NCI-H1417 treated with DMSO at 0.1 percent for 48 hours (cell line): ENCODE data around the gene LNPK.
"Not testable (repeated sequence)": the region's sequence is repeated elsewhere in the genome, so short reads cannot be mapped to it uniquely, and the experiment has no call there.

Experiments used
- DNase-seq: peaks from one replicate; lab custom pipeline; 2025; lab: John Stamatoyannopoulos, UW

Gene LNPK

GRCh38 chr2:176001916-176002687 is at the start of gene LNPK:
TSS of gene LNPK (minus strand) at chr2:176002267. CDS start at chr2:175995584, 6,683 bp downstream.
- peak; percentile 81 for DNase-seq

DNA sequence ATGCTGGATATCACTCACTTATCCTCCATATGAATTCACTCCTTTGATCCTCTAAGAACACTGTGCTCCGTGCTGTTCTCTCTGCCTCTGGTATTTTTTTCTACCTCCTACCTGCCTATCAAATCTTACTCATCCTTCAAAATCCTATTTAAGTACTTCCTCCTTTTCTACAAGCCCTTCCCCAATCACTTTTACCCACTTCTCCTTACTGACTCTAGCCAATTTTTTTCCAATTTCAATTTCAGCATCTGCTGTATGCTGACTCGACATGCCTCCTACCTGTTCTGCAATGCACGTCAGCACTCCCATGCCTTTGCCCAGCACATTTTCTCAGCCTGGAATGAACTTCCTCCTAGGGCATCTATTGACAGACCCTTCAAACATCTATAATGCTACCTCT is 37.3 kb upstream of the LNPK start:
- DNase-seq, result no peak

DNA sequence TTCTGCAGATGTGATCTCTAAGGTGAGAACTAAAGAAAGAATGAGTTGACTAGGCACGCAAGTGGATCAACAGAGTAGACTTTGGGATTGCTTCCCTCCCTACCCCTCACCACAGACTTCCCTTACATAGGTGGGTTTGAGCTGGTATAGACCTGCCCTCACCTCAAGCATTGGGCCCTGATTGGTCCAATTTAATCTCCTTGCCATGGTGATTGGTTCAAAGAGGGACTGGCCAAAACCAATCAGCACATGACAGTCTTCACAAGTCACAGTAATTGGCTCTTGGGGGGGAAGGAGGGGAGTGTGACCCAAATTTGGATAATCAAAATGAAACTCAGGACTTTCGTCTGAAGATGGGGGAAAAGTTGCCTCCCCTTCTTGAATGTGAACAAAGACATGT is 36.6 kb upstream of the LNPK start:
- no peak for DNase-seq

DNA sequence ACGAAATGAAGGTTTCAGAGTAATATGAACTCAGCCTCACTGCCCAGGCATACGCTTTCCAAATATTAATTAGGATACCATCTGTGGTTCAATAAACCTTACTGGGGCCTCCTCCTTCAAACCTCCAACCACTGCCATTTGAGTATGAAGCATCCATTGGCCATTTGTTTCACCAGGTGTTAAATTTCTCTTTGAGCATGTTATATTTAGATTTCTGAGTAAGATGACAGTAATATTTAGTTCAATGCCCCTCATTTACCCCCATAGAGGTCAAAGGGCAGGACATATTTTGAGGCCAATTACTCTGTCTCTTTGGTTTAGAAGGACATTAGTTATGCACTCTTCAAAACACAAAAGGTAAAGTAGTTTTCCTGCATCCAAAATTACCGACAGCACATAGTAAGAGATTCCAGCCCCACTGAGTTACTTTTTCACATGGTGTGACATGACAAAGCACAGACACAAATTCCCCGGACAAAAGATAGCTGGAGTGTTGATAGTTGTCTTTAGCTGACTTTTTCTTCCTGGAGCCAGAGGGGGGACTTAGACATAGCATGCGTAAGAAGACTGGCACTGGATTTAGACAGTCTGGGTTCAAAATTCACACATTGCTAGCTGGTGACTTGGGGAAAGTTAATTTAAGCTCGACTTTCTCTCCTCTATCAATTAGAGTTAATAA is 33.1 kb upstream of the LNPK start:
- no peak for DNase-seq

- no peak for DNase-seq
Measured at GRCh38 chr2:176027806-176028205, 25.7 kb upstream of the LNPK start.

GRCh38 chr2:176025932-176026331 is 23.9 kb upstream of the LNPK start:
- DNase-seq, result no peak

DNA sequence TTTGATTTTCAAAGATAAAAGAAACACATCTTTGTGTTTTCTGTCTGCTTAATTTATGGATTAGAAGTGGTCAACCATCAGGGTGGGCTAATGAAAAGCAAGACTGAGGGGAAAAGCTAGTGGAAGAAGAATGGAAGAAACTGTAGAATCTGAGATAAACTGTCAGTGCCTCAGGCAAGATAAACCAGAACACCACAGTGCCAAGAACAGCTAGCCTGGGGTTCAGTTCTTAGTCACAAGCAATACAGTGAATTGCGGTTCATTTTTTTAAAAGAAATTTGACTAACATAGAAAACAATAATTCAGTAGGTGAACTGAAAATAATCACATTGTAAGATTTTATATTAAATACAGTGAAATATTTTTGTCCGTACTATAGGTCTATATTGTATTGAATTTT is 22.0 kb upstream of the LNPK start:
- DNase-seq, result no peak

DNA sequence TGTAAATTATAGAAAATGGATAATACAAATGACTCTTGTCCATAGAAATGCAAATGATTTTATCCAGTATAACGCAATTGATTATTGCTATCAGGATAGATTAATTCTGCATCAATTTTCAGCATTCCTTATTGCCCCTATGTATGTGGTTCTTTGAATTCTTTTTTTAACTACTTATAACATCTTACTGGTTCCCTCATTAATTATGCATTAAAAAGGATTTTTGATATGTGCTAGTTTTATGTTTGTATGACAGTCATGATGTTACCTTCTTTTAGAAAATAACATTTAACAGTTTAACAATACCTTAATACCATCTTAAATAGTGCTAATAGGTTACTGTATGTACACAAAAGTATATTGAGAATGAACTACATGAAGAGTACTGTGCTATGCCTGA is 20.0 kb upstream of the LNPK start:
- DNase-seq, result no peak

DNA sequence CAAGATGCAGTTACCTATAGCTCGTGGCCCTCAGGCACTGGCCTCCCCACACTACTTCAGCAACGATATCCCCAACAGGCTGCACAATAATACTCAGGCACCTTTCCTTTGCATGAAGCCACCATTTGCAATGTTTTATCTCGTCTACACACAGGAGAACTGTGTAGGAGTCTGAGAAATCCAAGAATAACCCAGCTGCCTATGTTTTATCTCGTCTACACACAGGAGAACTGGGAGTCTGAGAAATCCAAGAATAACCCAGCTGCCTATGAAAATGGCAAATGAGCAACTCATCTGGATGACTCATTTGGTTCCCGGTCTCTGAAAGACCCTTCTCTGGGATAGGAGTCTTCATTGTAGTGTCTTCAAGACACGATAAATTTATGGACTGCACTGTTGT is 18.3 kb upstream of the LNPK start:
- DNase-seq, result no peak

GRCh38 chr2:176018708-176019107 is 16.6 kb upstream of the LNPK start:
- no peak for DNase-seq

DNA sequence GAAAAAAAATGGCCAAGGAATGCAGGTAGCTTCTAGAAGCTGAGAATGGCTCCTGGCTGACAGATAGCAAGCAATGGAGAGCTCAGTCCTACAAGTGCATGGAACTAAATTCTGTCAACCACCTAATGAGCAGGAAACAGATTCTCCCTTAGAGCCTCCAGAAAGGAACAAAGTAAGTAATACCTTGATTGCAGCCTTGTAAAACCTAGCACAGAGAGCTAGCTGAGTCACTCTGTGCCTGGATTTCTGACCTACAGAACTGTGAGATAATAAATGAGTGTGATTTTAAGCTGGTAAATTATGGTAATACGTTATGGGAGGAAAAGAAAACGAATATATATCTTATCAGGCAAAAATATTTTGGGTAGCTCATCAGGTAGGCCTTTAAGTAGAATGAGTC is 7.4 kb upstream of the LNPK start:
- no peak for DNase-seq

DNA sequence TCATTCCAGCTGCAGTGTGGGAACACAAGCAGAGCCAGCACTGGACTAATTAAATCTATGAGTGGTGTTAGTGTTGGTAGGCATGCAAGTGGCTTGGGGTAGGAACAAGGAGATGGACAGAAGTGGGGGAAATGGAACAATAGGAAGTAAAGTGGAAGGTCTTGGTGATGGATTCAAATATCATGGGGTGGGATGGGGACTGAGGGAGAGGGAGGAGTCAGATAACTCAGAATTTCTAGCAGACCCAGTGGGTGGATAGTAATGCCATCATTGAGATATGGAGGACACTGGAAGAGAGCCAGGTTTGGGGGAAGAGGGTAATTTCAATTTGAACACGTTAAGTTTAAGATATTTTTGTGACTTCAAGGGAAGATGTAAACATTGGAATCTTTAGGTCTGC is 2.9 kb upstream of the LNPK start:
- DNase-seq, result no peak

- DNase-seq, result no peak
Measured at GRCh38 chr2:176003958-176004357, 1.9 kb upstream of the LNPK start.

DNA sequence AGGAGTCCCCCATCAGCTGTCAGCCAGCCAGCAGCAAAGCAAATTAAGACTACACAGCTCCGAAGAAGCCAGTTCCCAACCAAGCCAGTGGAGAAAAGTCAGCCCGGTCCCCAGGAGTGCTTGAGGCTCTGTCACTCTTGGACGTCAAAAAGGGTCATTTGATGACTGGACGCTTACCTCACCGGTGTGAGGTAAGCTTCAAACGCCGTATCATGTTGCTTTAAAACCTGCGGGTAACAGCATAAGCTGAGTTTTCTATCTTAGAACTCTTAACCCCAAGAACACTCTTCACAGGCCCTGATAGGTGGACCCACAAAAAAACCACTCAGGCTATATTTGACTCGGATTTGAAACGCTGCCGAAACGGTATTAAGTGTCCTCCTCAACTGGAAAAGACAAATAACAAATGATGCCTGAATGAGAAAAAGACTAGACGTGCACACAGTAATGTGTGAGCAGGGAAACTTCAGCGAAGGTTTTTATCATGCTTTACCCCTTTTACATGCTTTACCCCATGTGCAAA is 682 bp upstream of the LNPK start:
- DNase-seq, result no peak

GRCh38 chr2:176001281-176001915 is 669 bp downstream of the LNPK start:
- no peak for DNase-seq

GRCh38 chr2:175999283-175999819 is 2.7 kb downstream of the LNPK start:
- DNase-seq, result no peak

DNA sequence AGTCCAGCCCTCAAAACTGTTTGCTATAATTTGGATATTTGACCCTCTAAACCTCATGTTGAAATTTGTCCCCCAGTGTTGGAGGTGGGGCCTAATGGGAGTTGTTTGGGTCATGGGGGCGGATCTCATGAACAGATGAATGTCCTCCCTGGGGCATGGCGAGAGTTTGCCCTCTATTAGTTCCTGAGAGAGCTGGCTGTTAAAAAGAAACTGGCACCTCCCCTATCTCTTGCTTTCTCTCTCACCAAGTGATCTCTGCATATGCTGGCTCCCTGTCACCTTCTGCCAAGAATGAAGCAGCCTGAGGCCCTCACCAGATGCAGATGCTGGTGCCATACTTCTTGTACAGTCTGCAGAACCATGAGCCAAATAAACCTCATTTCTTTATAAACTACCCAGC is 12.0 kb downstream of the LNPK start:
- DNase-seq, result no peak

DNA sequence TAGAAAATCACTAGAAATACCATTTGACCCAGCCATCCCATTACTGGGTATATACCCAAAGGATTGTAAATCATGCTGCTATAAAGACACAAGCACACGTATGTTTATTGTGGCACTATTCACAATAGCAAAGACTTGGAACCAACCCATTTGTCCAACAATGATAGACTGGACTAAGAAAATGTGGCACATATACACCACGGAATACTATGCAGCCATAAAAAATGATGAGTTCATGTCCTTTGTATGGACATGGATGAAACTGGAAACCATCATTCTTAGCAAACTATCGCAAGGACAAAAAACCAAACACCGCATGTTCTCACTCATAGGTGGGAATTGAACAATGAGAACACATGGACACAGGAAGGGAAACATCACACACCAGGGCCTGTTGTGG is 14.9 kb downstream of the LNPK start:
- DNase-seq, result not testable (repeated sequence)

GRCh38 chr2:175984846-175985245 is 17.2 kb downstream of the LNPK start:
- DNase-seq, result no peak

- DNase-seq, result no peak
Measured at GRCh38 chr2:175981551-175981950, 20.5 kb downstream of the LNPK start.

- DNase-seq, result no peak
Measured at GRCh38 chr2:175976391-175977157, 25.5 kb downstream of the LNPK start.

- DNase-seq, result no peak
Measured at GRCh38 chr2:175973373-175973772, 28.7 kb downstream of the LNPK start.
